DMS79 (cell line): ENCODE measurements around the gene FBXO41.
A peak's percentile ranks its signal among the peaks of the same experiment; 100 is the strongest.

Experiments
- DNase-seq: peaks from one replicate; lab custom pipeline; 2025; lab: John Stamatoyannopoulos, UW

FBXO41 gene

DNA sequence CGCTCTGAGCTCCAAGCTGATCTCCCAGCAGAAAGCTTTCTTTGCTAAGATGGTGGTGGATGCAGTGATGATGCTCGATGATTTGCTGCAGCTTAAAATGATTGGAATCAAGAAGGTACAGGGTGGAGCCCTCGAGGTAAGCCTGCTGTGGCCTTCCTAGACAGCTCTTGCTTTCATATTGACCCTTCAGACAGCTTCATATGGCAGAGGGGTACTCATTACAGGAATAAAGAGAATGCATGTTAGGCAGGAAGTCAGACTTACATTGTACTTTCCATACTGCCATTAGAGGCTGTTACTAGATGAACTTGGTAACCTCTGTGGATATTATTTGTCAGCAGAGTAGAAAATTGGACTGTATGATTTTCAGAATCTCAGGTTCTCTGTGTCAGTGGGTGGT, 39.7 kb downstream of the FBXO41 start:
- no peak for DNase-seq

- DNase-seq: peak; percentile 89
Observed at GRCh38 chr2:73243884-73244570, 40.3 kb downstream of the FBXO41 start.

DNA sequence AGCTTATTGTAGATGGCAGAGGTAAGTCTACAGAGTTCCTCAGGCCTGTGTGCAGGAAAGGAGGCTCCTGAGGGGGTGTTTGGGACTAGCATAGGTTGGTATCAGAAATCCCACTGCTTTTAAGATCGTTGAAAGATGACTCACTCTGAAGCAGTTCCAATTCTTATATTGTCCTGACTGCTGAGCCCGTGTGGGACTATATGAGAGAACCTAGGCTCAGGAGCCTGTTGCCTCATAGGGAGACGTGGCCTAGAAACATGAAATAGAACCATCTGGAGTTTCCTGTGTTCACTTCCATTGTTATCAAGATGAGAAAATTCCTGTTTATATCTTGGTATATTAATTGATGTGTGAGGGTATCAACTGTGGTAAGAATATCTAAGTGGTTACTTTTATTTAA, 44.5 kb downstream of the FBXO41 start:
- no peak for DNase-seq

DNA sequence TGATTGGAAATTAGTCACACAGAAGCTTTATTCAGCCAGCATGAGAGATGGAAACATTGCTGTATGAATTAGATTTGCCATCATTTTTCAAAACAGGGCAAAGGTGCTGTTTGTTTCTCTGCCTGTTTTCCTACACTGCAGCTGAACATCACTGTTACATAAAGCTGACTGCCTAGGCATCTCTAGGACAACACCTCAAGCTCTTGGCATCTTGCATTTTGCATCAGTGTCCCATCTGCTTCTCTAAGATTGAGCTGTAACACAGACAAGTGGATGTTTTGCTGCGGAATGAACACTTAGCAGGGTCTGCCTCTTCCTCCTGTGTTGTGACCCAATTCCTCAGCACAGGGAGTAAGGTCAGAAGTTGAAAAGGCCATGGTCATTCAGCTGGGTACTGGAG, 45.3 kb downstream of the FBXO41 start:
- DNase-seq: no peak

GRCh38 chr2:73238149-73238548, 46.1 kb downstream of the FBXO41 start:
- no peak for DNase-seq

DNA sequence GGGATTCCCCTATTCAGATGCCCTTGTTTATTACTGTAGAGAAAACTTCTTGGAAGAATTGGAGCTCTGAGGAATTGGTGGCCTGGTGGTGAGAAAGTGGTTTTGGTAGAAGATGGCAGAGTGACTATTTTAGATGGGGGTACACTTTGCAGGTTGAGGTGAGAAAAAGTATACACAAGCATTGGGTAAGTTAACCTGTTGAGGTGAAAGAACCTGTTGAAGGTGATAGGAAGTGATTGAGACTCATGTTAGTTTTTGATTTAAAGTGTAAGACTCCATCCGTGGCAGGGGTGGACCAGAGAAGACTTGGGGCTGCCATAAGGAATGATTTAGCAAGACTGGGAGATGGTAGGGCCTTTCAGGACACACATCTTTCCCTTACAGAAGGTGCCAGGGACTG, 47.1 kb downstream of the FBXO41 start:
- no peak for DNase-seq

DNA sequence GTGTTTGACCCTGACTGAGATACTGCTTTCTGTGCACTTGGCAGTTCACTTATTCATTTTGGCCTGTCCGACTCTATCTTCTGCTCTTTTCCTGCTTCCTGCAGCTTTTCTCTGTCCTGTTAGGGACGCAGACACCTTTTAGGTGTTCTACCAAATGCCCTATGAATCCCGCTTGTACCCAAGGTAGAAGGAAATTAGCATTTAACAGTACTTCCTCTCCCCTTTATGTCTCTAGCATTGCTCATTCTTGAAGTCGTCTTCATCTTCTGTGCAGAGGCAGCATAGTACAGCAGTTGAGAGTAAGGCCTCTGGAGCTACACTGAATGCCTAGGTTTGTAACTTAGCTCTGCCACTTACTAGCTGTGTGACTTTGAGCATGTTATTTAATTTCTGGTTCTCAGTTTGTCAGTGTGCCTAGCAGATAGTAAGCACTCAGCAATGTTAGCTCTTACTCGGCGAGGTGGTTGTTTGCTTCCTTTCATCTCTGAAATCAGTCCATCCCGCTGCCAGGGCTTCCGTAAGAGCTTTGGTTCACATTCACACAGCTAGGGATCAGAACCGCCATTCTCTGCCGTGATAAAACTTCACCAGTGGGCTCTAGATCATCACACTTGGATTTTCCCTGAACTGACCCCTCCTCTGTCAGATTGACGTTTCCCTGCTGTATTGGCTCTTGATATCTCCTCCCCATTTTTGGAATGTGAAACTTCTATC, 48.8 kb downstream of the FBXO41 start:
- DNase-seq: no peak

GRCh38 chr2:73233932-73234832, 50.1 kb downstream of the FBXO41 start, which contains the start of gene CCT7:
TSS of gene CCT7 (plus strand) at chr2:73234308. CDS start at chr2:73234379, 71 bp downstream.
- DNase-seq: peak; percentile 87

DNA sequence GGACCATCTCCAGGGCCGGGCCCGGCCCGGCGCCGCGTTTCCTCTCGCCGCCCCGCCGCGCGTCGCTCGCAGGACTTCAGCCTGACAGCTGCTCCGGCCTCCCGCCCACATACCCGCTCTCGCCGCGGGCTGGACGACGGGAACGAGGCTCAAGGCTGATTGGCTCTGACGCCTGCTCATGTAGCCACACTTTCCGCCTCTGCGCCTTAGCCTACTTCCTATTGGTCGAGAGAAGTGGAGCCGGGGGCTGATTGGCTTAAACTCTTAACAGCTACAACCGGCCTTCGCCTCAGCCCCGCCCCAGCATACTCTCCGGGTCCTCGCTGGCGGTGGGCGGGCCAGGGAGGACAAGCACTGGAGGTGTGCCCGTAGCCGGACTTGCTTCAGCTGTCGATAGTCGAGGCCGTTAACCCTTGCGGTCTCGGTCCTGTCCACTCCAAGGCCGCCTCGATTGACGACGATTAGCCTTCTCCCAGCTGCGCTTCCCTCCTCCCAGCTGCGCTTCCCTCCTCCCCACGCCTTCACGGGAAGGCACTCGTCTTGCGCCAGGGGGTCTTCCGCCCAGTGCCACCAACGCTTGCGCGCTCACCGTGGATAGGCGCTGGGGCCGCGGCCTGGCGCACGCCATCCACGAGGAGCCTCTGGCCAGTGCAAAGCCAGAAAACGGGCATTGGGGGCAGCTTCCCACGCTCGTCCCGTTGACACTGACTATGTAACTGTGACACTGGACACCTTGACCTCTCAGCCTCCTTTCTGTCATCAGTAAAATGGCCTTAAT, 50.9 kb downstream of the FBXO41 start, which contains the start of gene PRADC1:
Gene PRADC1, minus strand, starts transcription at position 86 of the 778 bp plus-strand sequence. Its CDS starts 79 bp downstream, at position 7.
- peak; percentile 99 for DNase-seq

DNA sequence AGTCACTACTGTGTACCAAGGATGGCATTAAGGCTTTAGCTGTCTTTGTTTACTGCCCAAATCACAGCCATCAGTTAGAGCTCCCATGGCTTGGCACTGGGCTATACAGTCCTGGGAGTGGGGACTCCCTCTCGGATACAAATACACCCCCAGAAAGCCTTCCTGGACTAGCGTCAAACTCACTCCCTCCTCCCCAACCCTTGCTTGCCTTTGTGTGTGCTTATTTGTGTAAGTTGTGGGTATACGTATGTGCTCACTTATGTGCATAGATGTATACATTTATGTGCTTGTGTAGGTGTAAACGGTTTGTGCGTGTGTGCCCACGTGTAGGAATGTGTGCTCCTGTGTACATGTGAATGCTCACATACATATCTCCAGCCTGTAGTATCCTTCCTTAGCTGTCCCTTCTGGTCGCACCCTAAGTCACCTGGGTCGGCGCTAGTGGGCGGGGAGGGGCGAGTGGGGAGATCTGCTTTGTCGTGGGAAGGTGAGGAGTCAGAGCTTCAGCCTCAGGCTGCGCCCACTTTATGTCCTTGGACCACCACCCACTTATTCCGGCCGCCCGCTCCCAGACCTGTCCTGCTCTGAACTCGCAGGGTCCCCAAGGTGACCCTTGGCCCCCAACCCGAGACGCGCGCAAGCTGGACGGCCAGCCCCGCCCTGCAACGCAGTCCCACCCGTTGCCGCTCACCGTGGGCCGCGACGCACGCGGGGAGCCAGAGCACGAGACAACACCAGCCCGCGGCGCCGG, 51.7 kb downstream of the FBXO41 start:
- DNase-seq: no peak

GRCh38 chr2:73228631-73229030, 55.6 kb downstream of the FBXO41 start:
- no peak for DNase-seq

DNA sequence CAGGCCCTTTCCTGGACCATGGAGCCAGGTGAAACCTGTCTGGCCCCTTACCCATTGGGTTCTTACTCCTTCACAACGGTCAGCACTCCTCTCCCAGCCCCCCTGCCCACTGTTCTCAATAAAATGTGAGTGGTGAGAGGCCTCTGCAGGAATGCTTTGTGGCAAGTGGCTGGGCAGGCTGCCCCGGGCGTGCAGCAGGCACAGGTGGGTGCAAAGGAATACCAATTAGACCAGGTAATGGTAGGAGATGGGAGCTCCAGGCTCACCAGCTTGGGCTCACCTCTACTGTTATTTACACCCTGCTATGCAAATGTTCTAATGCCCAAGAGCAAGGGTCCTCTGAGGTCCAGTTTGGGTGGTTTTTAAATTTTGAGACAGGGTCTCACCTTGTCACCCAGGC, 57.2 kb downstream of the FBXO41 start:
- DNase-seq: no peak

- no peak for DNase-seq
Observed at GRCh38 chr2:73225513-73226360, 58.5 kb downstream of the FBXO41 start.

GRCh38 chr2:73223821-73224220, 60.5 kb downstream of the FBXO41 start:
- no peak for DNase-seq

GRCh38 chr2:73218298-73218697, 66.0 kb downstream of the FBXO41 start:
- no peak for DNase-seq

DNA sequence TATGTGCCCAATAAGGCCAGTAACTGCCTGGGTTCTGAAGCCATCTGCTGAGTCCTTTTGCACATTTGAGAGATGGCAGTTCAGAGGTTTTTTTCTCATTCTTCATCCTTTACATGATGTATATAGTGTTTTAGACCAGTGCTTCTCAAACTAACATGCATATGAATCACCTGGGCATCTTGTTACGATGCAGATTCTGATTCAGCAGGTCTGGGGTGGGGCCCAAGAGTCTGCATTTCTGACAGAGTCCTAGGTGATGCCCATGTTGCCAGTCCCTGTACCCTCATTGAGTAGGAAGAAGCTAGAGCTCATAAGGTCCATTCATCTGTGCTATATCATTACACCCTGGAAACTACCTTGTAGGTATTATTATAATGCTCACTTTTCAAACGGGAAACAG, 66.5 kb downstream of the FBXO41 start:
- no peak for DNase-seq

GRCh38 chr2:73217160-73217559, 67.1 kb downstream of the FBXO41 start:
- DNase-seq: no peak

- DNase-seq: no peak
Observed at GRCh38 chr2:73215254-73215653, 69.0 kb downstream of the FBXO41 start.

DNA sequence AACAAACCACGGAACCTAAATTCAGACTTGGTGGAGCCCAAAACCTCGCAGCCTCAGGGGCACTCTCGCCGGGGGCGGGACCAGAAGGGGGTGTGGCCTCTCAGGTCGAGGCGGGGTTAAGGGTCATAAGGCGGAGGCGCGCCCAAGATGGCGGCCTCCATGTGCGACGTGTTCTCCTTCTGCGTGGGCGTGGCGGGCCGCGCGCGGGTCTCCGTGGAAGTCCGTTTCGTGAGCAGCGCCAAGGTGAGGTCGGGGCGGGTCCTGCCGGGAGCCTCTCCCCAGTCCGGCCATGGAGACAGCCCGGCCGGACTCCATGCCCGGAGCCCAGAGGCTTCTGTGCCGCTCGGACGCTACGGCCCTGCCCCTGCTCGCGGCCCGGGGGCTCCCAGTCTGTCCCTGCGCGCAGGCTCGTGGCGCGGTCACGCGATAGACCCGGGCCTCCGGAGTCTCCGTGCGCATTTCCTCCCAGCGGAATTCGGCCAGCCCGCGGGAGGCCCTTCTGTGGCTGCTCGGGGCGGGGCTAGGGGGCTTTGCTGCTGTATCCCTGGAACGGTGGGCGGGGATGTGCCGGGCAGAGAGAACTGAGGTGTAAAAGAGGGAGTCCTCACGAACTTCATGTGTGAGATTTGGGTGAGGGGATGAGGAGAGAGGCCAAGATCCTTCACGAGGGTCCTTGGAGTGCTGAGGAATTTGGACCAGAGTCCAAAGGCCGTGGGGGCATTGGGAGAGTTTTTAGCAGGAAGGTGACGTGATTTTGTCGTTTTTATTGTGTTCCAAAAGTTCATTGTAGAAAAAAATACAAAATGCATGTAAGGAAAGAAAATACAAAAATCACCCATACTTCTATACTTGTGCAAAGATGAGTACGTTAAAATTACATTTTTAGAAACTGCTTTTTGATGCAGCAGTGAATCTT, 69.9 kb downstream of the FBXO41 start, which contains the start of gene SMYD5:
Gene SMYD5, plus strand, starts transcription at position 126 of the 916 bp plus-strand sequence. Its CDS starts 22 bp downstream, at position 148.
- DNase-seq: peak; percentile 69
